AG09319 (cell line): ENCODE measurements around the gene GRAMD1B.

Experiments used
- DNase-seq: peaks from one replicate; pipeline ENCODE4 v3.0.0-alpha.2; 2010; ENCODE audit warnings: low read depth; ENCODE audit errors: extremely low read depth
- CTCF ChIP-seq: IDR thresholded peaks from 2 replicates; pipeline ENCODE4 v1.5.1; 2011; ENCODE audit warnings: low read depth, mild to moderate bottlenecking, inconsistent platforms, low read length, moderate library complexity

GRAMD1B gene

GRCh38 chr11:123576082-123576481 lies 146.0 kb downstream of the GRAMD1B start:
- TF ChIP-seq CTCF, result no peak
- no peak for DNase-seq

- DNase-seq, result no peak
- TF ChIP-seq CTCF, result no peak
Observed at GRCh38 chr11:123576501-123576900, 146.4 kb downstream of the GRAMD1B start.

- TF ChIP-seq CTCF, result peak; percentile 89
- no peak for DNase-seq
Observed at GRCh38 chr11:123577081-123577598, 147.1 kb downstream of the GRAMD1B start.

- DNase-seq, result no peak
- no peak for TF ChIP-seq CTCF
Observed at GRCh38 chr11:123578778-123579481, 148.9 kb downstream of the GRAMD1B start.

GRCh38 chr11:123579482-123579812 lies 149.4 kb downstream of the GRAMD1B start:
- no peak for DNase-seq
- TF ChIP-seq CTCF, result no peak

- DNase-seq, result no peak
- TF ChIP-seq CTCF, result no peak
Observed at GRCh38 chr11:123580137-123580536, 150.1 kb downstream of the GRAMD1B start.

- DNase-seq, result no peak
Observed at GRCh38 chr11:123580557-123581275, 150.6 kb downstream of the GRAMD1B start.

More at GRCh38 chr11:123580557-123581275, 150.6 kb downstream of the GRAMD1B start:
- TF ChIP-seq CTCF, result peak; percentile 94
